ENCODE measurements around the gene SNRPB. TPM values are rescaled to one million over a fixed set of nuclear protein-coding genes. Genes with fewer than 3 reads are reported as not detected.

The SNRPB gene
- total RNA-seq, 2 experiments from 2014 or later, result 469 to 479 TPM

- intact Hi-C loops (cut with micrococcal nuclease), result loop anchor here (10.0 kb wide), 1 partner anchor 491 kb away; no protein-coding TSS in a partner anchor
- no peak overlapping the region for H3K4me3 Mint-ChIP-seq
These were observed 14.7 kb downstream of the SNRPB start for GRCh38 chr20:2455771-2456497.

GRCh38 chr20:2453792-2454191, 16.8 kb downstream of the SNRPB start:
- Mint-ChIP-seq H3K9me3 (no peaks in the 10 kb centered on the region), H3K4me1 (ENCODE audit: low read depth) (peaks cover 38% of the 10 kb centered on the region), H3K36me3 (ENCODE audit: low read depth) (peaks cover 5% of the 10 kb centered on the region), H3K4me3 (no peak overlapping the region), H3K27me3 (no peaks in the 10 kb centered on the region), H3K27ac (no peak overlapping the region)
- CTCF ChIA-PET, result interaction anchor here (0.9 to 5.0 kb wide), 11 partner anchors 13 to 246 kb away, joined by 3 to 64 read pairs (median 5); no protein-coding TSS in a partner anchor
- no peak for TF ChIP-seq CTCF (IDR thresholded peaks at IDR 0.05)
- intact Hi-C loops (cut with micrococcal nuclease), result loop anchor here (10.0 kb wide), 1 partner anchor 489 kb away; no protein-coding TSS in a partner anchor
- POLR2A ChIA-PET, result interaction anchor here (2.2 to 2.4 kb wide), 2 partner anchors 9 to 17 kb away, joined by 7 to 11 read pairs; partner anchors contain the start of gene SNRPB
- DNase-seq (no peak), ATAC-seq (no peak)

More at GRCh38 chr20:2455771-2456497, 14.7 kb downstream of the SNRPB start:
- TF ChIP-seq CTCF (IDR thresholded peaks at IDR 0.05), result no peak
- H3K9me3 Mint-ChIP-seq, result no peaks in the 10 kb centered on the region
- ATAC-seq (no peak), DNase-seq (no peak)
- no peaks in the 10 kb centered on the region for H3K27me3 Mint-ChIP-seq
- H3K36me3 Mint-ChIP-seq (ENCODE audit: low read depth), result peaks cover 22% of the 10 kb centered on the region
- ChIA-PET POLR2A (interaction anchor here (0.7 to 7.3 kb wide), 3 partner anchors 11 to 22 kb away, joined by 3 to 87 read pairs (median 3); partner anchors contain the start of gene SNRPB), CTCF (interaction anchor here (0.6 to 2.4 kb wide), 11 partner anchors 9 to 248 kb away, joined by 3 to 8 read pairs (median 3); no protein-coding TSS in a partner anchor)
- no peak overlapping the region for H3K27ac Mint-ChIP-seq
- peaks cover 26% of the 10 kb centered on the region for H3K4me1 Mint-ChIP-seq (ENCODE audit: low read depth)

GRCh38 chr20:2451939-2452732, 18.5 kb downstream of the SNRPB start:
- POLR2A ChIA-PET, result interaction anchor here (0.8 to 2.4 kb wide), 4 partner anchors 11 to 19 kb away, joined by 4 to 11 read pairs (median 6); partner anchors contain the start of gene SNRPB
- ATAC-seq, result peak; percentile 72
- H3K36me3 Mint-ChIP-seq (ENCODE audit: low read depth), result peaks cover 3% of the 10 kb centered on the region
- no peak overlapping the region for H3K4me3 Mint-ChIP-seq
- peak; percentile 79 for DNase-seq
- no peaks in the 10 kb centered on the region for H3K9me3 Mint-ChIP-seq
- no peaks in the 10 kb centered on the region for H3K27me3 Mint-ChIP-seq
- intact Hi-C loops (cut with micrococcal nuclease), result loop anchor here (10.0 kb wide), 1 partner anchor 487 kb away; no protein-coding TSS in a partner anchor
- CTCF ChIA-PET, result interaction anchor here (0.6 to 5.0 kb wide), 37 partner anchors 9 to 773 kb away, joined by 3 to 64 read pairs (median 5); partner anchors contain the start of gene SNRPB
- peak; percentile 91 for TF ChIP-seq CTCF (IDR thresholded peaks at IDR 0.05)
- H3K4me1 Mint-ChIP-seq (ENCODE audit: low read depth), result peaks cover 31% of the 10 kb centered on the region
- H3K27ac Mint-ChIP-seq, result no peak overlapping the region

GRCh38 chr20:2451422-2451821, 19.2 kb downstream of the SNRPB start:
- POLR2A ChIA-PET, result interaction anchor here (0.8 to 1.7 kb wide), 2 partner anchors 15 to 18 kb away, joined by 4 to 5 read pairs; no protein-coding TSS in a partner anchor
- no peaks in the 10 kb centered on the region for H3K36me3 Mint-ChIP-seq (ENCODE audit: low read depth)
- no peak overlapping the region for H3K27ac Mint-ChIP-seq
- intact Hi-C loops (cut with micrococcal nuclease), result loop anchor here (10.0 kb wide), 1 partner anchor 487 kb away; no protein-coding TSS in a partner anchor
- no peak for TF ChIP-seq CTCF (IDR thresholded peaks at IDR 0.05)
- H3K4me1 Mint-ChIP-seq (ENCODE audit: low read depth), result peaks cover 24% of the 10 kb centered on the region
- CTCF ChIA-PET, result interaction anchor here (0.6 to 5.0 kb wide), 26 partner anchors 9 to 774 kb away, joined by 3 to 64 read pairs (median 7); partner anchors contain the start of gene SNRPB
- ATAC-seq, result no peak
- no peaks in the 10 kb centered on the region for H3K9me3 Mint-ChIP-seq
- no peak overlapping the region for H3K4me3 Mint-ChIP-seq
- DNase-seq, result no peak
- H3K27me3 Mint-ChIP-seq, result no peaks in the 10 kb centered on the region
